NB4 (cell line): Measurements from ENCODE around the gene PCK1.

Experiments
- CTCF ChIP-seq: IDR thresholded peaks from one replicate; pipeline ENCODE4 v1.5.1; 2012; ENCODE audit warnings: low read depth, low read length
- MAX ChIP-seq: IDR thresholded peaks from 2 replicates; pipeline ENCODE4 v1.6.1; 2011; ENCODE audit warnings: low read depth, low read length
- MYC ChIP-seq: IDR thresholded peaks from 2 replicates; pipeline ENCODE4 v1.6.1; 2011; ENCODE audit warnings: low read depth, low read length
- POLR2A ChIP-seq: IDR thresholded peaks from 2 replicates; pipeline ENCODE4 v1.6.1; 2011; ENCODE audit warnings: mild to moderate bottlenecking; ENCODE audit not compliant: insufficient read length; ENCODE audit errors: extremely low read depth

DNA sequence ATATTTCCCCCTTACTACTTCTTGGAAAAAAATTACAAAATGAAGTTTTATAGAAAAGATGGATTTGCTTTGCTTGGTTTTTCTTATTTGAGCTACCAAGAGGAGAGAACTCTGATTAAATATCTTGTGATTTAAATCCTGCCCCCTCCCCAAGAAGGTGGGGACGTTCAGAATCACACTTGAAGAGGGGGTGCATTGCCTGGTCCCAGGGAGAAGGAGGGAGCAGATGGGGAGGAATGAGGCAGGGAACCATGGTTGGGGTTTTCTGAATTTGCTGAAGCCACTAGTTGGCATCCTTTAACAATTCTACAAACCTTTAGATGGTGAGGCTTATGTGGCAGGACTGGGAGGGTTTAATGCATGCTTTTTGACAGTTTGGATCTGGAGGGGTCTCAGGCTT, 5.5 kb downstream of the PCK1 start:
- no peak for TF ChIP-seq CTCF
- no peak for TF ChIP-seq MYC
- TF ChIP-seq POLR2A, result no peak
- no peak for TF ChIP-seq MAX
